DMS79 (cell line): ENCODE data around the gene ALG14.
"Not testable (repeated sequence)": the region's sequence is repeated elsewhere in the genome, so short reads cannot be mapped to it uniquely, and the experiment has no call there.

ENCODE experiments used
- DNase-seq: peaks from one replicate; lab custom pipeline; 2025; lab: John Stamatoyannopoulos, UW

Gene ALG14

GRCh38 chr1:95072532-95073419, at the start of gene ALG14:
Gene ALG14 (minus strand): TSS chr1:95072951. CDS start chr1:95072898, 53 bp downstream.
- DNase-seq: peak; percentile 90

GRCh38 chr1:95122151-95122697, 49.5 kb upstream of the ALG14 start:
- DNase-seq: no peak

- DNase-seq: no peak
These were observed 46.5 kb upstream of the ALG14 start for GRCh38 chr1:95119273-95119672.

- DNase-seq: no peak
These were observed 46.0 kb upstream of the ALG14 start for GRCh38 chr1:95118710-95119109.

- DNase-seq: peak; percentile 57
These were observed 45.3 kb upstream of the ALG14 start for GRCh38 chr1:95118067-95118499.

GRCh38 chr1:95117207-95118066, 44.7 kb upstream of the ALG14 start, which contains the start of gene TLCD4:
Gene TLCD4 (plus strand): TSS chr1:95117355. CDS start chr1:95143902, 26,547 bp downstream.
- DNase-seq: peak; percentile 48

- DNase-seq: peak; percentile 73
These were observed 43.9 kb upstream of the ALG14 start for GRCh38 chr1:95116580-95117206.

GRCh38 chr1:95115708-95116137, 43.0 kb upstream of the ALG14 start:
- DNase-seq: no peak

- no peak for DNase-seq
These were observed 40.9 kb upstream of the ALG14 start for GRCh38 chr1:95113684-95114083.

GRCh38 chr1:95111014-95111413, 38.3 kb upstream of the ALG14 start:
- no peak for DNase-seq

- no peak for DNase-seq
These were observed 36.0 kb upstream of the ALG14 start for GRCh38 chr1:95108792-95109191.

GRCh38 chr1:95098196-95098595, 25.4 kb upstream of the ALG14 start:
- no peak for DNase-seq

GRCh38 chr1:95097426-95097825, 24.7 kb upstream of the ALG14 start:
- no peak for DNase-seq

- no peak for DNase-seq
These were observed 23.6 kb upstream of the ALG14 start for GRCh38 chr1:95096218-95096841.

GRCh38 chr1:95095833-95096217, 23.1 kb upstream of the ALG14 start:
- DNase-seq: no peak

GRCh38 chr1:95094923-95095322, 22.2 kb upstream of the ALG14 start:
- no peak for DNase-seq

- DNase-seq: no peak
These were observed 20.5 kb upstream of the ALG14 start for GRCh38 chr1:95093296-95093695.

- DNase-seq: not testable (repeated sequence)
These were observed 20.1 kb upstream of the ALG14 start for GRCh38 chr1:95092891-95093290.

- DNase-seq: not testable (repeated sequence)
These were observed 18.5 kb upstream of the ALG14 start for GRCh38 chr1:95091290-95091689.

GRCh38 chr1:95089650-95090287, 17.0 kb upstream of the ALG14 start:
- no peak for DNase-seq

GRCh38 chr1:95088303-95088702, 15.6 kb upstream of the ALG14 start:
- no peak for DNase-seq
